NCI-H146 (cell line): ENCODE data around the gene MROH2A.

Source experiments
- DNase-seq: peaks from one replicate; lab custom pipeline; 2025; lab: John Stamatoyannopoulos, UW

Gene MROH2A

DNA sequence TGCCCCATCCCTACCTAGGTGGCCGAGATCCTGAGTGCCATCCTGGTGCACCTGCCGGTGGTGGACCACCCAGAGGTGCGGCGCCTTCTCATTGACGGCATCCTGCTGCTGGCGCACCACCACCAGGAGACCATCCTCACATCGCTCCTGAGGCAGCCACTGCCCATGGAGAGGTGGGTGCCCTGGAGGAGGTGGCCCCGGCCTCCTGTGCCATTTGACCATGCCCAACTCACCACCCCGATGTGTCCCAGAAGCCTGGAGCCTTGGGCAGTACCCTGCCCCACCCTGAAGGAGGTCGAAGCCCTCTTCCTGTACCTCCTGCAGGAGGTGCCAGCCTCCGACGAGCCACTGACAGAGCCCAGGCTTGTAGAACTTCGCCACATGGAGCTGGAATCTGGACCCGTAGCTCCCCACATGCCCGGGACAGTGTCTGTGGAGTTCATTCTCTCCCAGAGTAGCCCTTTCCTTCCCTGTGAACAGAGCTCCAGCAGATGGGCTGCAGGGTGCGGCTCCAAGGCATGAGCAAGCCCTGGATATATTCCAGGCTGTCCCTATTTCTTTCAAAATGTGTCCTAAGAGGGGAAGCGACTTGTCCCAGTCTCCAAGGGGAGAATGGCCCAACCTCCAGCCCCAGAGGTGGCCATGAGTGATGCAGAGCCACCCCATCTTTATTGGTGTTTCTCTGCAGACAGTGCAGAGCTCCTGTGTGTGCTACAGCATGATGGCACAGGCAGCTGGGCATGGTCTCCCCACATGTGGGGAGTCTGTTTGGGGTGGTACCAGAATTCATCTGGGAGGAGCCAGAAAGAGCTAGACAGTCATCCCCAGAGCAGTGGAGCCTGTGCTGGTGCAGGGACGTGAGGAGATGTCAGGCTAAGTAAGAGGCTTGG is 42.0 kb downstream of the MROH2A start:
- no peak for DNase-seq

DNA sequence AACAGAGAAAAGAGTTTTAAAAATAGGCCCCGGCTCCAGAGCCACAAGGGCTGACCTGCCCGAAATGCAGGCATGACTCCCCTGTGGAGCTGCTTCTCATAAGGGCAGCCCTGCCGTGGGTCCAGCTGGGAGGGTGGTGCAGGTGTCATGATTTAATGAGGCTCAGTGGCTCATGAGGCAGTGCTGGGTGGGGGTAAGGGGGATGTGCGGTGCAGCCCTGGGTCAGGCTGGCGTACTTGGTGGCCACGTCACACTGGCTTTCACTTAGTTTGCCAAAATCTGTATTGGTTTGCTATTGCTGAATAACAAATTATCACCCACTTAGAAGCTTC is 42.6 kb downstream of the MROH2A start:
- DNase-seq = no peak

DNA sequence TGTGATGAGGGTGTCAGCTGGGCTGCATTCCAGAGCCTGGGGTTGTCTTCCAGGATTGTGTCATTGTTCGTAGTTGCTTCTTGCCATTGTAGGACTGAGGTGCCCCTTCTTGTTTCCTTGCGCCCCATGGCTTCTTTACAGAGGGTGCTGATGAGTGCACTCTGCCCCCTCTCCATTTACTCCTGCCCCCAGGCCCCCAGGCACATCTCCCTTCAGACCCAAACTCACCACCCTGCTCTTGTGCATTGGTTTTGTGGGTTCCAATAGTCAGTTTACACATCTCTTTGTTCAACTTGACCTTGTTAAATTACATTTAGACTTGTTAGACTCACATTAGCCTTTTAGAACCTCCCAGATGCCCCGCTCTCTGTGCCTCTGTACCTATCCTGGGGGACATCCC is 43.1 kb downstream of the MROH2A start:
- DNase-seq = no peak

DNA sequence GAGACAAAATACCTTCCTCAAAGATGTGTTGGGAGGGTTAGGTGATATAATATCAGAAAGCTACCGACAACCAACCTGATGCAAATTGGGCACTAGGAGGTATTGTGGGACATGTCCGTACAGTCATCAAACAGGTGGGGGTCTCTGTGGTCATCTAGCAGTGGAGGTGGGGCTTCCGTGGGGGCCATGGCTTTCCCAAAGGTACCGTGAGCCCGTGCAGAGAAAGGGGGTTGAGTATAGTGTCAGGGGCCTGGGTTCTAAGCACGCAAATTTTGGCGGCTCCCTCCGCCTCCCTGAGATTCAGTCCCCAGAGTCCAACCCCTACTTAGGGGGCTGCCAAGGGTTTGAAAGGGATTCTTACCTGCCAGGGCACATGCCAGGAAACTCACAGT is 43.6 kb downstream of the MROH2A start:
- DNase-seq = no peak

DNA sequence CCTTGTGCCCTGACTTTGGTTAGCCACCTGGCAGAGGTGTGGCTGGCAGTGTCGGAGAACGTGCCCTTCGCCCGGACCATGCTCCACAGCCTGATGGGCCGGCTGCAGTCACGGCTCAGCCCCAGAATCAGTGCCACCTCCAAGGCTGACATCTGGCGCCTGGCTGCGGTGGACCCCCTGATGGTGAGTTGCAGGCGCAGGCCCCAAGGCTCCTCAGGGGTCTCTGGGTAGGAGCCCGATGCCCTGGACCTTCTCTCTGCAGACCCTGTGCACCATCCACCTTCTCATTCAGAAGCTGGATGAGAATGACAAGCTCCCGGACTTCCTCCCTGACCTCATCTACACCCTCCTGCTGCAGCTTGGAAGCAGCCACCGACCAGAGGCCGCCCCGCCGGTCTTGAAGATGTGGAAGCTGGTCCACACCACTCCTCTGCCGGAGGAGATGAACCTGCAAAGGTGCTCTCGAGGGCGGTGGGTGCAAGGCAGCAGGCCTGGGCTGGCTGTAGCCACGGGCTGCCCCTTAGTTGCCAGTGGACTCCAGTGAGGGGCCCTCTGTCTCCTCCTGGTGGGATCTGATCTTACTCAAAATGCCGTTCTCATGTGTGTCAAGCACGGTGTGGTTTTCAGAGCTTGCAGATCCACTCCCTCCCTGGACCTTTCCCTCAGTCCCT is 44.1 kb downstream of the MROH2A start:
- DNase-seq = no peak

DNA sequence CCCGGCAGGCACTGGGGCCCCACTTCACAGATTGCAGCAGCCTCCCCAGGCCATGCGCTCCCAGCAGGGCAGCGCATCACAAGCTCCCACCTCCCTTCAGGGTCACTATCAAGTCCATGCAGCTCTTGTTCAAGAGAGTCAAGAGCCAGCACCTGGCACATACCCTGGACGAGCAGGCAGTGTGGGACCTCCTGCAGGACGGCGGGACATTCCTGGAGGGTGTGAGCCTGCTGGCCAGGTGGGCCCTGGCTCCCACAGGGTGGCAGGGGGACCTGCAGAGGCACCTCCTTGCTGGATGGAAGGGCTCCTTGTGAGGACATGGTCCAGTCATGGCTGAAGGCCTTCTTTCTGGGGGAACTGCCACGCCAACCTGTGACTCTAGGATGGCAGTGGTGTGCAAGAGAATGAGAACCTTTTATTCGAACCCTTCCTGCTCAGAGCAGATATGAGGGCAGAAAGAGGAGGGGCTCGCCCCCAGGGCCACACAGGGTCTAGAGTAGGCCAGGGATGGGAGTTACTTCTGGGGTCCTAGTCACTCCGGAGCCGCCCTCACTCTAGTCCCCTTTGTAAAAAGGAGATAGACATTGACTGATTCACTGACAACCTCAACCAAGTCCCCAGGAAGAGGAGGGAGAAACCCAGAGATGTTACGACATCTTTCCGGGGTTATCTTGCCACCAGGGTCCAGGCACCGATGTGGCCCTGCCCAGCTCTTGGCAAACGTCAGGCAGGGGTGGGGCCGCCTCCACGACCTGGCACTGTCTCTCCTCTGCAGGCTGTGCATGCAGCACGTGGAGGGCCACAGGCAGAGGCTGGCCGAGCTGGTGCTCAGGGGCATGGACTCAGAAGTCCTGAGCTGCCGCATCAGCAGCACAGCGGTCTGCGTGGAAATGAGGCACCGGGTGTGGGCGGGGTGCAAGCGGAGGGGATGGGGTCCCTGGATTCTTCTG is 44.9 kb downstream of the MROH2A start:
- no peak for DNase-seq

GRCh38 chr2:233823731-233824121 is 45.6 kb downstream of the MROH2A start:
- DNase-seq = no peak

- DNase-seq = no peak
These were observed 46.2 kb downstream of the MROH2A start for GRCh38 chr2:233824373-233824772.

DNA sequence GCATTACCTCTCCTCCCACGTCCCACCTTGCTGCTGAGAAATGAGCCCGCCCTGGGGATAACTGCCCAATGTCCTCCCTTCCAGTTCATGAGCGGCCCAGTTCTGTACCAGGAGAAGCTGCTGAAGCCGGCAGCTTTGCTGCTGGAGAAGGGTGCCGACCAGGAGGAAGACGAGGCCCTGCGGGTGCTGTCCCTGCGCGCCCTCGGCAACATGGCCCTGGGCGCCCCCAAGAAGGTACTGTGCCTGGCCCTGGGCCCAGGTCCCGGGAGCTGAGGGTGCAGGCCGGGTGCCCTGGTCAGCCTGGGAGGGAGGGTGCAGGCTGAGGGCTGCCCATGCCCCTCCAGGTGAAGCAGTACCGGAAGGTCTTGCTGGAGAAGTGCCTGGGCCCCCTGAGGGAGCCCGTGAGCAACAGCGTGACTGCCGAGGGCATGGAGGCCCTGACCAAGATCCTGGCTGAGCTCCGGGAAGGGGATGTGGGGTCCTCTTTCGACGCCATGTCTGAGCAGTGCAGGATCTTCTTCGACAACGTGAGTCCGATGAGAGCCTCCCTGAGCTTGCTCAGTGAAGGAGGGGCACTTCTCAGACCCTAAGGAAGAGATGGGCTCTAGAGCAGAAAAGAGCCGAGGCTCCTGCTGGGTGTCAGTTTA is 50.5 kb downstream of the MROH2A start:
- no peak for DNase-seq

DNA sequence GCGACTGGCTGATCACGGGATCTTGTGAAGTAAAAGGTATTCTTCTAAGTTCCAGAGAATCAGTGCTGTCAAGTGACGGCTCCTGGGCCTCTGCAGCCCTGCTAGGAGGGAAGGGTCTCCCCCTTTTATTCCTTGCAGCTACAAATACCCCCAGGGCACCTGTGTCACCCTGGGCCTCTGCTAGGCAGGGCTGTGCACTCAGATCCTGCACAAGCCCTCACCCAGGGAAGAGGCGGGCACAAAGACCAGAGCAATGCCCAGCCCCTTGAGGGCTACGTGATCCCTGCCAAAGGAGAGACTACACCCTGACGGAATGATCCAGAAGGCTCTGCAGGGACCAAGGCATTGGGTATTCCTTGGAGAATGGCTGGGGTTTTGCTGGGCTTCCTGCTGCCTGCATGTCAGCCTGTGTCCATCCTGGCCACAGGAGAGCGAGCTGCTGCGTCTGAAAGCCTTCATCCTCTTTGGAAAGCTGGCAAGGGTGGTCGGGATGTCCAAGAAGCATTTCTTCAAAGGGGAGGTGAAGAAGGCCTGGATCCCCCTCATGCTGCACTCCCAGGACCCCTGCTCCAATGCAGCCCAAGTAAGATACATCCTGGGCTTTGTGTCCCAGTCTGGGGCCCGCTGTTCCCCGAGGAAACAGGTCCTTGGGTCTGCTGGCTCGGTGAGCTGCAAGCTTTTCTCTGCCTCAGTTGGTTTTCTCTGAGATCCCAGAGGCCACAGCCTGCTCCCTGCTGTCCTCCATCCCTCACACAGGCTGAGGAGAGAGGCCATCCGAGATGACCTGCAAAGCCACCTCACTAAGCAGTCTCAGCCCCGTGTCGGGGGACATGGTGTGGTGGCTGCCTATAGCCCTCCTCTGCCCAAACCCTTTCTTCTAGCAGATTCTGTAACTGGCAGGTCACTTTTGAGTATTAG is 51.3 kb downstream of the MROH2A start:
- DNase-seq = no peak

DNA sequence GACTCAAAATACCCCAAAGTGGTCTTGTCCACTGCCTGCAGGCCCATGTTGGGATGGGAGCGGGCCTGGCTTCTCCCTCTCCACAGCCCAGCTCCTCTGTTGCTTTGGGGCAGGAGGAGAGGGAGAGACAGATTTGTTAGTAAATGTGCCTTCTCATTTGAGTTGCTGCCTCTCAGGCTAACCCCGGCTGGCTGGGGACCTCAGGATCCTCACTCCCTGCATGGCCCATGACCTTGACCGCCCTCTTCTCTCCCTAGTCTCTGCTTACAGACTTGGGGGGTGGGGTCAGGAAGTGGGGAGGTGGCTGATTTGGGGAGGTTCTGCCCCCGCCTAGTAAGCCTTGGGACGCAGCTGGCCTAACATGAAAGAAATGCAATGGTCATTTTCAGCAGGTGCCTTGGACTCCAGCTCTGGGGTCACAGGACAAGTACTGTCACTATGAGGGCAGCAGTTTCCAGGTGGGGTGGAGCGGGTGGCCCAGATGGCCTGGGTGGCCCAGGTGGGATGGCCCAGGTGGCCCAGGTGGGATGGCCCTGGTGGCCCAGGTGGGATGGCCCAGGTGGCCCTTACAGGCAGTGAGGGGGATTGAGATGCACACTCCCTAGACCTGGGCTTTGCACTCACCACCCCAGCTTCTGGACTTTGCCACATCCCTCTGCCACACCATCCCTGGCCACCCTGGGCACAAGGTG is 52.1 kb downstream of the MROH2A start:
- DNase-seq = no peak

GRCh38 chr2:233831011-233831721 is 53.0 kb downstream of the MROH2A start:
- no peak for DNase-seq

DNA sequence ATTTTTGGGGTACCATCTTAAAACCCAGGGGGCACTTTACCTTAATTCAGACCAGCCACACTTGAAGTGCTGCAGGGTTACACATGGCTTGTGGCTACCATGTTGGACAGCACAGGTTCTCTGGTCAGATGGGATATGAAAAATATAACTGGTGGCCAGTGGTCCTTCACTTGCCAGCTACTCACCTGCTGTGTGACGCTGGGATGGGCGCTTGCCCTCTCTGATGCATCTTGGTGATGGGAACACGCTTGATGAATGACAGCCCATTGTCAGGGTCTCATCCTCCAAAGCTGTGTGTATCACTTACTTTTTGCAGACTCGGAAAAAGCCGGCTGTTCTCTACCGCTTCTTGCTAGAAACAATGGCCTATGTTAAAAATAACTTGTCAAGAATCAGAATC is 53.7 kb downstream of the MROH2A start:
- no peak for DNase-seq

- DNase-seq = no peak
These were observed 54.3 kb downstream of the MROH2A start for GRCh38 chr2:233832414-233832813.

DNA sequence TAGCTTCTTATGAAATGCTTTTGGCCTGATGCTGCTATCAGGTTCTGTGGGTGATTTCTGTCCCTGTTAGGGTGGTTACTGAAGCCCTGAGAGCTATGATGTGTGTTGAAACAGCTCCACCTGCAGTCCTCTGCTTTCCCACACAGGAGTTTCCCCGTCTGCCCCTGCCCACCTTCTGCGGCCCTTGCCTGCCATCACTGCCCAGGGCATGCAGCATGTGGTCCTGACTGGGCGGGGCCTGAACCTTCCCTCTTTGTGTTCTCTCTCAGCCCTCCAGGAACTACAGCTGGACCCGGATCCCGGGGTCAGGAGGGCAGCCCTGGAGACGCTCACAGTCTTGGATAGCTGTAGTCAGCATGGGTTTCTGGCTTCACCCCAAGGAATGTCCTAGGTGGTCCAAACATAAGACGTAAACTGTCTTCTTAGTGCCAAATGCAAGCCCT is 54.8 kb downstream of the MROH2A start:
- no peak for DNase-seq

- no peak for DNase-seq
These were observed 55.2 kb downstream of the MROH2A start for GRCh38 chr2:233833345-233833744.

DNA sequence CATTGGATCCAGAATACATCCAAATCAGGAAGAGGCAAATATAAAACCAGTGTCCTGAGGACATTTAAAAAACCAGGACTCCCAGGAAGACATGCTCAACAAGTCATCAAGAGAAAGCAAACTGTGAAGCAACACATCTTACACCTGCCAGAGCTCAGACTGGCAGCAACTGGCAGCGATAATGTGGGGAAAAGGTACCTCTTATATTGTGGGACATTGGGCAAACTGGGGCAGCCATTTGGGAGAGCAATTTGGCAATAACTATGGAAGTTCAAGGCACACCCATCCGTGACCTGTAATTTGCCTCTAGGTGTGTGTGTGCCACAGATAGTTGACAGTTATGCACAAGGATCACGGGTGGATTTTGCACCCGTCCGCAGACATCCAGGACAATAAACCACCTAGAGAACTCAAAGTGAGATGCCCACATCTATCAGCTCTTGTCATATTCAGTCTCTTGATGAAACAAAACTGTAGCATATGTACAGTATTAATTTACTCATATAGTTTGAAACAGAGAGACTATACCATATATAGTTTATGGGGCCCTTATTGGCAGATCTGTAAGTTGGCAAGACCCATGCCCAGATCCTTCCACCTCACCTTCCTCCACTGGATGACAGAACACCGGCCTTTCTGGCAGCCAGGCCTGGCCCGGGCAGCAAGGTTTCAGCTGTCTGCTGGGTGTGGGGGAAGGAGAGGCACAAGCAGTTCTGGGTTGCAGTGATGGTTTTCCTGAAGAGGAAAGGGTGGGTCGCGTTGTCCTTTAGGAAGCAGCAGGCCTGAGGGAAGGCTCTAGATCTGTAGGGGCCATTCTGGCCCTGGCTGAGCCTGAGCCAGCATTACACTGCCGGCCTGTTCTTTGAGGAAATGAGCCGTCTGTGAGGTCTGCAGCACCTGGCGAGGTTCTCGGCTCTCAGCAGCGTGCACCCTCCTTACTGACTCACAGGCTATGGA is 57.4 kb downstream of the MROH2A start:
- DNase-seq = no peak

DNA sequence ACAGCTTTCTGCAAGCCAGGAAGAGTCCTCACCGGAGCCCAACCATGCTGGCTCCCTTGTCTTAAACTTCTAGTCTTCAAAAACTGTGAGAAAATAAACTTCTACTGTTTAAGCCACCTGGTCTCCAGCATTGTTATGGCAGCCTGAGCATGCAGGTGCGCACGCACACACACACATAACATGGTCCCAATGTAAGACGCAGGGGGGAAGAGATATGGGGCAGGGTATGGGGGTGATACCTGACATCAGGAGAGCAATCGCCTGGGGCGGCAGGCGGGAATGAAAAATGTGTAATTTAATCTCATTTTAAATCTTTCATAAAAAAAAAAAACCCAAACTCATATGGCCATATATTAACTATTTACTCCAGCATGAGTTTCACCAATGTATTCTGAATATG is 58.2 kb downstream of the MROH2A start:
- DNase-seq = no peak
